ENCODE data around the gene TTI1.

- TF ChIP-seq CTCF (IDR thresholded peaks at IDR 0.05; ENCODE audit: poor library complexity, severe bottlenecking): peak; percentile 60
- no peak for TF ChIP-seq EP300 (conservative IDR thresholded peaks at IDR 0.05; ENCODE audit: poor library complexity, severe bottlenecking)
- TF ChIP-seq EZH2 (IDR thresholded peaks at IDR 0.05; ENCODE audit: borderline replicate concordance, insufficient read depth, low read length, poor library complexity, severe bottlenecking): no peak
- no peak for TF ChIP-seq POLR2AphosphoS5 (IDR thresholded peaks at IDR 0.05)
- no peak for TF ChIP-seq TAF1 (IDR thresholded peaks at IDR 0.05; ENCODE audit: low read depth)
- peak; percentile 84 for TF ChIP-seq SMC3 (conservative IDR thresholded peaks at IDR 0.05; ENCODE audit: poor library complexity)
- TF ChIP-seq MXI1 (conservative IDR thresholded peaks at IDR 0.05; ENCODE audit: poor library complexity, severe bottlenecking): no peak
Observed at GRCh38 chr20:37992802-37993409, 40.4 kb downstream of the TTI1 start.

Measured in neural cell (in vitro differentiated cells).